K562 (cell line): ENCODE measurements around the gene KCTD6. TPM values are rescaled to one million over a fixed set of nuclear protein-coding genes. Genes with fewer than 3 reads are reported as not detected.

Experiments used
- ATAC-seq: fragments of 200-7000 bp; cut with Tn5 transposase; 3 replicates; pipeline ENCODE4 v1.9.1; 2020; ENCODE audit warnings: moderate library complexity
- BruUV-seq: library from RNA; stranded (reverse); fragments of 400-500 nt; replicated peaks from 2 replicates; lab custom pipeline; 2021; lab: Mats Ljungman, UMichigan
- CTCF ChIA-PET: fragments of 300-600 bp; formaldehyde crosslinking; extraction: SDS; loops from one replicate; lab custom pipeline; 2021; ENCODE audit warnings: low intra/inter-chr PET ratio; lab: Yijun Ruan, JAX
- POLR2A ChIA-PET: fragments of 300-600, 350-650 bp; sonication (Branson Sonifier 250); formaldehyde crosslinking; extraction: SDS; loops from one replicate; lab custom pipeline; 2021; ENCODE audit warnings: antibody characterized with exemption, inconsistent platforms; lab: Yijun Ruan, JAX
- DNase-seq, 4 experiments: peaks; one replicate each; pipeline versions ENCODE4 v3.0.0 to v3.0.0-alpha.2; 2011 to 2018; ENCODE audit warnings: low spot score in 3 of 4, mixed read lengths in 3 of 4; ENCODE audit errors: extremely low read depth in 1 of 4
- FAIRE-seq: peaks from 2 replicates; lab custom pipeline; 2011; peaks lifted over from hg19 to GRCh38; lab: Jason Lieb, UNC
- H2AFZ ChIP-seq: 2 replicates; pipeline ENCODE4 v1.6.0; 2011; ENCODE audit warnings: low read depth, low read length, control low read depth, inconsistent platforms
- H3K27ac ChIP-seq: fragments of 200-600 bp; 3 replicates; pipeline ENCODE4 v1.8.0; 2011; ENCODE audit warnings: low read depth, mild to moderate bottlenecking, control low read depth, inconsistent platforms, low read length, moderate library complexity, mixed read lengths; ENCODE audit errors: extremely low read depth
- H3K27me3 ChIP-seq, 2 experiments: fragments of 300-600 bp in 1 of 2; 2 replicates in 1 of 2; 3 replicates in 1 of 2; pipeline versions ENCODE4 v1.6.0 to v1.8.0; 2011; ENCODE audit warnings: inconsistent platforms in 2 of 2, low read length in 2 of 2, mild to moderate bottlenecking in 1 of 2, mixed read lengths in 1 of 2, moderate library complexity in 1 of 2; ENCODE audit not compliant: control insufficient read depth in 2 of 2, insufficient read depth in 2 of 2
- H3K36me3 ChIP-seq: fragments of 300-600 bp; 3 replicates; pipeline ENCODE4 v1.8.0; 2011; ENCODE audit warnings: mild to moderate bottlenecking, low read length, inconsistent platforms; ENCODE audit not compliant: control insufficient read depth, insufficient read depth
- H3K4me1 ChIP-seq, 2 experiments: fragments of 200-600 bp in 1 of 2; replicated peaks in 1 of 2; 2 replicates in 1 of 2; 3 replicates in 1 of 2; pipeline versions ENCODE4 v1.5.1 to v1.8.0; 2011; ENCODE audit warnings: inconsistent platforms in 2 of 2, low read length in 2 of 2, mild to moderate bottlenecking in 1 of 2, mixed read lengths in 1 of 2, moderate library complexity in 1 of 2; ENCODE audit not compliant: control insufficient read depth in 2 of 2, insufficient read depth in 2 of 2
- H3K4me2 ChIP-seq: 2 replicates; pipeline ENCODE4 v1.6.1; 2011; ENCODE audit warnings: low read length, control low read depth, inconsistent platforms, mixed read lengths; ENCODE audit not compliant: insufficient read depth
- H3K4me3 ChIP-seq: fragments of 200-600 bp; sonication (generic), shearing (Covaris generic); 2 replicates; pipeline ENCODE4 v1.5.1; 2016; ENCODE audit warnings: control low read depth, inconsistent platforms
- H3K79me2 ChIP-seq: fragments of 200-600 bp; 3 replicates; pipeline ENCODE4 v1.8.0; 2011; ENCODE audit warnings: low read length, inconsistent platforms; ENCODE audit not compliant: control insufficient read depth, insufficient read depth
- H3K9ac ChIP-seq, 2 experiments: 2 replicates each; pipeline versions ENCODE4 v1.6.0 to v1.6.1; 2011; ENCODE audit warnings: low read depth in 2 of 2, low read length in 2 of 2, control low read depth in 1 of 2, inconsistent platforms in 1 of 2, mild to moderate bottlenecking in 1 of 2, mixed read lengths in 1 of 2; ENCODE audit not compliant: insufficient read depth in 1 of 2
- H3K9me1 ChIP-seq: one replicate; pipeline ENCODE4 v1.6.0; 2011; ENCODE audit warnings: inconsistent platforms, mild to moderate bottlenecking, low read length, moderate library complexity; ENCODE audit not compliant: control insufficient read depth, insufficient read depth
- H3K9me3 ChIP-seq: replicated peaks from 2 replicates; pipeline ENCODE4 v1.5.1; 2011; ENCODE audit warnings: low read depth, low read length, inconsistent platforms; ENCODE audit not compliant: control insufficient read depth, insufficient read depth
- H4K20me1 ChIP-seq: replicated peaks from 2 replicates; pipeline ENCODE4 v1.6.1; 2011; ENCODE audit warnings: low read length, inconsistent platforms, mixed read lengths; ENCODE audit not compliant: control insufficient read depth, insufficient read depth
- ATF7 ChIP-seq: fragments of 450-650 bp; IDR thresholded peaks from 2 replicates; pipeline ENCODE4 v1.7.1; 2014; ENCODE audit warnings: mild to moderate bottlenecking, moderate library complexity
- CBFA2T3 ChIP-seq: fragments of 450-650 bp; IDR thresholded peaks from 2 replicates; pipeline ENCODE4 v1.6.1; 2017
- EGR1 ChIP-seq: fragments of 450-650 bp; conservative IDR thresholded peaks from 2 replicates; pipeline ENCODE4 v1.6.1; 2017; ENCODE audit warnings: mild to moderate bottlenecking
- EZH2 ChIP-seq: IDR thresholded peaks from 2 replicates; pipeline ENCODE4 v1.6.1; 2012; ENCODE audit warnings: low read depth, mild to moderate bottlenecking, inconsistent platforms, low read length, borderline replicate concordance
- KDM5B ChIP-seq: fragments of 200-600 bp; sonication (generic); IDR thresholded peaks from 2 replicates; pipeline ENCODE4 v1.6.1; 2012; ENCODE audit warnings: low read depth, mild to moderate bottlenecking, moderate library complexity, low read length, control low read depth, inconsistent platforms; ENCODE audit not compliant: insufficient replicate concordance
- KLF10 ChIP-seq: fragments of 250-450 bp; sonication (Bioruptor Pico); IDR thresholded peaks from 2 replicates; pipeline ENCODE4 v1.6.1; 2021; ENCODE audit warnings: matching md5 sums
- NCOA1 ChIP-seq: fragments of 450-650 bp; IDR thresholded peaks from 2 replicates; pipeline ENCODE4 v1.6.1; 2016; ENCODE audit warnings: low read depth
- NCOR1 ChIP-seq: fragments of 450-650 bp; IDR thresholded peaks from 2 replicates; pipeline ENCODE4 v1.6.1; 2016; ENCODE audit warnings: mild to moderate bottlenecking, moderate library complexity
- PHTF2 ChIP-seq: fragments of 250-450 bp; sonication (Bioruptor Pico); IDR thresholded peaks from 2 replicates; pipeline ENCODE4 v1.5.0; 2021; ENCODE audit warnings: mild to moderate bottlenecking
- SMARCB1 ChIP-seq: IDR thresholded peaks from 2 replicates; pipeline ENCODE4 v1.6.1; 2011; ENCODE audit warnings: improper control_type of control experiment, low read depth; ENCODE audit not compliant: insufficient read length
- SP1 ChIP-seq: sonication (generic); formaldehyde crosslinking; IDR thresholded peaks from 2 replicates; pipeline ENCODE4 v1.8.1; 2022; ENCODE audit warnings: mild to moderate bottlenecking, missing genetic modification reagents
- SRSF1 ChIP-seq: fragments of 200-400 bp; formaldehyde crosslinking; IDR thresholded peaks from 2 replicates; pipeline ENCODE4 v1.6.1; 2017; ENCODE audit warnings: mild to moderate bottlenecking, low read depth, low read length, moderate library complexity
- TBL1XR1 ChIP-seq, 2 experiments: IDR thresholded peaks; 2 replicates each; pipeline ENCODE4 v1.6.1; 2012; ENCODE audit warnings: improper control_type of control experiment in 2 of 2, low read length in 2 of 2, mild to moderate bottlenecking in 1 of 2
- ZNF551 ChIP-seq: fragments of 250-450 bp; sonication (Bioruptor Pico); IDR thresholded peaks from 2 replicates; pipeline ENCODE4 v1.5.0; 2021; ENCODE audit warnings: mild to moderate bottlenecking, moderate library complexity
- ZNF583 ChIP-seq: fragments of 250-450 bp; sonication (Bioruptor Pico); IDR thresholded peaks from 2 replicates; pipeline ENCODE4 v1.4.0; 2020
- ZNF77 ChIP-seq: fragments of 250-450 bp; sonication (Bioruptor Pico); IDR thresholded peaks from 2 replicates; pipeline ENCODE4 v1.5.0; 2020
- WGBS: fragments of 100-300 bp; shearing (Covaris generic); methylation state at CpG from one replicate; pipeline ENCODE4 v1.1.6; 2016; ENCODE audit warnings: low coverage, mixed read lengths; ENCODE audit not compliant: insufficient coverage; ENCODE audit errors: missing lambda C conversion rate; 5-methylcytosine and 5-hydroxymethylcytosine counted together
- in situ Hi-C: fragments of 300-500 bp; cut with MboI; formaldehyde crosslinking; loops from 4 replicates; pipeline ENCODE4 v1.15.0; 2018; ENCODE audit warnings: inconsistent platforms, mixed read lengths
- intact Hi-C: fragments of 100-400 bp; cut with micrococcal nuclease; formaldehyde crosslinking; loops from 2 replicates; pipeline ENCODE4 v1.14.2; 2022
- polyA plus RNA-seq, 8 experiments: library from polyadenylated mRNA; depleted of rRNA in 4 of 8; stranded (reverse) in 5 of 8; unstranded in 3 of 8; fragments of >200 nt; fragmentation: Nextera tagmentation in 2 of 8; fragmentation: Illumina TruSeq in 1 of 8; extraction: Ambion mirVana in 2 of 8; extraction: Trizol in 1 of 8; gene quantifications; 2 replicates each; pipeline versions ENCODE4 v1.2.1 to v1.2.3, GENCODE V29; 2011 to 2014; ENCODE audit warnings: inconsistent platforms in 1 of 8, missing spikeins in 1 of 8
- total RNA-seq, 7 experiments: library from RNA; depleted of rRNA in 6 of 7; stranded (reverse); fragments of >200 nt in 6 of 7; fragmentation: Illumina TruSeq in 2 of 7; extraction: Trizol in 2 of 7; gene quantifications; 2 replicates each; pipeline versions ENCODE4 v1.2.1 to v1.2.3, GENCODE V29; 2011 to 2021; ENCODE audit warnings: low replicate concordance in 1 of 7
- TF ChIP-seq, protein P1 (sequence below): fragments of 450-650 bp; formaldehyde crosslinking; IDR thresholded peaks from 2 replicates; pipeline ENCODE4 v1.4.0; 2020; ENCODE audit warnings: mild to moderate bottlenecking, moderate library complexity
- TF ChIP-seq, protein P2 (sequence below): fragments of 250-450 bp; sonication (Bioruptor Pico); IDR thresholded peaks from 2 replicates; pipeline ENCODE4 v1.8.0; 2021; ENCODE audit warnings: moderate library complexity, mild to moderate bottlenecking, inconsistent platforms
- TF ChIP-seq, protein P3 (sequence below): fragments of 250-450 bp; sonication (Bioruptor Pico); IDR thresholded peaks from 2 replicates; pipeline ENCODE4 v1.5.0; 2021

Gene KCTD6
- total and polyA plus RNA-seq, 9 of the 15 experiments (the other 6 are each of a cell fraction or from before 2014, with no cell fraction given): 2.1 to 5.9 (median 4.5) TPM

DNA sequence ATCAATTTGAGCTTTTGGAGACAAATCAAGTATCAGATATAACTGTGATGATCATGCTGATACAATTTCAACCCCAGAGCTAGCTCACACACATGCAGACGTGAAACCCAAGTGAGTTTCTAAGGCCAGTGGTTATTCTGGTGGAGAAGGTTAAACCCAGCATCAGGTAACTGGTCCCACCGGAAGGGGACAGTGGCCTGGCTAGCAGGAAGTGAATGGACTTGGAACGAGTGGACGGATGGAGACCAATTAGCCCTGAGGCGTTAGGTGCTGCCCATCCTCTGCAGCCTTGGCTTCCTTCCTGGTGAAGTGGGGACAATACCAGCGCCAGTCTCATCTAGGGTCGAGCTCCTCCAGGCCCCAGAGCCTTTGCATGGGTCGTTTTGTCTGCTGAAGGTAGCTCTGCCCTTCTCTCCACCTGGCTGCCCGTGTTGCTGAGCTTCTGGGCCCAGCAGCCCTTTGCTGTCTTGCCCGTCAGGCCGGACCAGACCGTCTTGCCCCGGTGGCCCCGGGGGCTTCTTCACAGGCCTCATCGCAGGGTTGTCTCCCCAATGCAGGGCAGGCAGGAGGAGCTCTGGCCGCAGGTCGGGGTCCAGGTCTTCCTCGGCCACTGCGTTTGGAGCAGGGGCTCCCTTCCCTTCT, 915 bp upstream of the KCTD6 start:
- H3K36me3 ChIP-seq: no peaks in the 10 kb centered on the region
- no TSS peak for BruUV-seq
- peak overlapping the region; percentile 24 to 85; a peak in 3 of 4 replicates for H3K9ac ChIP-seq
- ChIA-PET POLR2A (interaction anchor here (0.6 to 1.7 kb wide), 2 partner anchors 109 to 184 kb away, joined by 3 to 5 read pairs; partner anchors contain the start of gene HTD2), CTCF (interaction anchor here (0.7 kb wide), 1 partner anchor 42 kb away, joined by 3 read pairs; no protein-coding TSS in a partner anchor)
- no peaks in the 10 kb centered on the region for H4K20me1 ChIP-seq
- H3K27me3 ChIP-seq: no peaks in the 10 kb centered on the region
- no peaks in the 10 kb centered on the region for H3K9me1 ChIP-seq
- FAIRE-seq (peak; percentile 26), DNase-seq (no peak), ATAC-seq (peak; percentile 5; the same call in 2 of the 3 replicates)
- peak overlapping the region; percentile 84 for H2AFZ ChIP-seq
- H3K4me3 ChIP-seq: peak overlapping the region; percentile 38
- WGBS: 58% methylated on average over 19 of the region's 19 CpGs
- peak overlapping the region; percentile 83 for H3K4me2 ChIP-seq
- TF ChIP-seq TBL1XR1 (IDR thresholded peaks at IDR 0.05; ENCODE audit: low read length in 2 of 2) (no peak), ZNF551 (no peak), EGR1 (no peak), ZNF583 (no peak), CBFA2T3 (no peak), KDM5B (no peak), EZH2 (no peak), ATF7 (no peak), KLF10 (no peak), NCOA1 (no peak), ZNF77 (CRISPR knock-in tag) (no peak), SP1 (CRISPR knock-in tag) (no peak; the same call in 1 of the 2 replicates), NCOR1 (no peak), SRSF1 (no peak), SMARCB1 (no peak), PHTF2 (CRISPR knock-in tag) (no peak)
- TF ChIP-seq, protein P1, sequence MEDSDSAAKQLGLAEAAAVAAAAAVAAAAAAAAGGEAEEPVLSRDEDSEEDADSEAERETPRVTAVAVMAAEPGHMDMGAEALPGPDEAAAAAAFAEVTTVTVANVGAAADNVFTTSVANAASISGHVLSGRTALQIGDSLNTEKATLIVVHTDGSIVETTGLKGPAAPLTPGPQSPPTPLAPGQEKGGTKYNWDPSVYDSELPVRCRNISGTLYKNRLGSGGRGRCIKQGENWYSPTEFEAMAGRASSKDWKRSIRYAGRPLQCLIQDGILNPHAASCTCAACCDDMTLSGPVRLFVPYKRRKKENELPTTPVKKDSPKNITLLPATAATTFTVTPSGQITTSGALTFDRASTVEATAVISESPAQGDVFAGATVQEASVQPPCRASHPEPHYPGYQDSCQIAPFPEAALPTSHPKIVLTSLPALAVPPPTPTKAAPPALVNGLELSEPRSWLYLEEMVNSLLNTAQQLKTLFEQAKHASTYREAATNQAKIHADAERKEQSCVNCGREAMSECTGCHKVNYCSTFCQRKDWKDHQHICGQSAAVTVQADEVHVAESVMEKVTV (CRISPR knock-in tag): no peak
- TF ChIP-seq, protein P2, sequence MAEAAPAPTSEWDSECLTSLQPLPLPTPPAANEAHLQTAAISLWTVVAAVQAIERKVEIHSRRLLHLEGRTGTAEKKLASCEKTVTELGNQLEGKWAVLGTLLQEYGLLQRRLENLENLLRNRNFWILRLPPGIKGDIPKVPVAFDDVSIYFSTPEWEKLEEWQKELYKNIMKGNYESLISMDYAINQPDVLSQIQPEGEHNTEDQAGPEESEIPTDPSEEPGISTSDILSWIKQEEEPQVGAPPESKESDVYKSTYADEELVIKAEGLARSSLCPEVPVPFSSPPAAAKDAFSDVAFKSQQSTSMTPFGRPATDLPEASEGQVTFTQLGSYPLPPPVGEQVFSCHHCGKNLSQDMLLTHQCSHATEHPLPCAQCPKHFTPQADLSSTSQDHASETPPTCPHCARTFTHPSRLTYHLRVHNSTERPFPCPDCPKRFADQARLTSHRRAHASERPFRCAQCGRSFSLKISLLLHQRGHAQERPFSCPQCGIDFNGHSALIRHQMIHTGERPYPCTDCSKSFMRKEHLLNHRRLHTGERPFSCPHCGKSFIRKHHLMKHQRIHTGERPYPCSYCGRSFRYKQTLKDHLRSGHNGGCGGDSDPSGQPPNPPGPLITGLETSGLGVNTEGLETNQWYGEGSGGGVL: no peak
- TF ChIP-seq, protein P3, sequence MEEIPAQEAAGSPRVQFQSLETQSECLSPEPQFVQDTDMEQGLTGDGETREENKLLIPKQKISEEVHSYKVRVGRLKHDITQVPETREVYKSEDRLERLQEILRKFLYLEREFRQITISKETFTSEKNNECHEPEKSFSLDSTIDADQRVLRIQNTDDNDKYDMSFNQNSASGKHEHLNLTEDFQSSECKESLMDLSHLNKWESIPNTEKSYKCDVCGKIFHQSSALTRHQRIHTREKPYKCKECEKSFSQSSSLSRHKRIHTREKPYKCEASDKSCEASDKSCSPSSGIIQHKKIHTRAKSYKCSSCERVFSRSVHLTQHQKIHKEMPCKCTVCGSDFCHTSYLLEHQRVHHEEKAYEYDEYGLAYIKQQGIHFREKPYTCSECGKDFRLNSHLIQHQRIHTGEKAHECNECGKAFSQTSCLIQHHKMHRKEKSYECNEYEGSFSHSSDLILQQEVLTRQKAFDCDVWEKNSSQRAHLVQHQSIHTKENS (CRISPR knock-in tag): no peak
- H3K4me1 ChIP-seq: peaks cover 24 to 28% of the 10 kb centered on the region in 2 experiments; a peak in 4 of 5 replicates
- H3K9me3 ChIP-seq: no peaks in the 10 kb centered on the region
- in situ Hi-C loops: no loop called here
- peaks cover 17% of the 10 kb centered on the region; the same call in 2 of the 3 replicates for H3K79me2 ChIP-seq
- peak overlapping the region; percentile 39; the same call in 1 of the 3 replicates for H3K27ac ChIP-seq
- intact Hi-C loops: loop anchor here (2.0 kb wide), 2 partner anchors 42 to 158 kb away; partner anchors contain the start of gene PXK
